Dermis blood vessel endothelial cell (primary cell): ENCODE measurements around the gene SMIM28. TPM values are rescaled to one million over a fixed set of nuclear protein-coding genes. Genes with fewer than 3 reads are reported as not detected.

Experiments used
- DNase-seq: peaks from one replicate; pipeline ENCODE4 v3.0.0; 2010
- total RNA-seq: library from RNA; depleted of rRNA; stranded (reverse); fragments of >200 nt; gene quantifications from 2 replicates; pipeline ENCODE4 v1.2.3, GENCODE V29; 2014

The SMIM28 gene
- total RNA-seq, 1 donor from 2014 or later: not detected

DNA sequence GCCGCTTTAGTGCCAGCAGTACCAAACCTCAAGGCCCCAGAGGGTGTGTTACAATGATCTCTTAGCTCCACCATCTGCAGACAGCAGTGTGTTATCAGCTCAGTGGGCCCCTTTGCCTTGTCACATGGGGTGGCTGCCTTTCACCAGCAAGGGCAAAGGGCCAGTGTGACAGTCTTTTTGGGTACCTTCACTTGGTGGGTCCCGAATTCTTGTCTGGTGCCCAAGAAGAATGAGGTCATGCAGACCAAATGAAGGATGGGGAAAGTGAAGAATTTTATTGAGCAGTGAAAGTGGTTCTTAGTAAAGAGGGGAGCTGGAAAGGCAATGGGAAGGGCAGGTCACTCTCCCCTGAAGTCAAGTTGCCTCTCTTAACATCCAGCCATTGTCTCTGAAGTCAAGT, 2.9 kb upstream of the SMIM28 start:
- no peak for DNase-seq

GRCh38 chr6:138377042-138377441, 663 bp upstream of the SMIM28 start:
- DNase-seq: no peak

DNA sequence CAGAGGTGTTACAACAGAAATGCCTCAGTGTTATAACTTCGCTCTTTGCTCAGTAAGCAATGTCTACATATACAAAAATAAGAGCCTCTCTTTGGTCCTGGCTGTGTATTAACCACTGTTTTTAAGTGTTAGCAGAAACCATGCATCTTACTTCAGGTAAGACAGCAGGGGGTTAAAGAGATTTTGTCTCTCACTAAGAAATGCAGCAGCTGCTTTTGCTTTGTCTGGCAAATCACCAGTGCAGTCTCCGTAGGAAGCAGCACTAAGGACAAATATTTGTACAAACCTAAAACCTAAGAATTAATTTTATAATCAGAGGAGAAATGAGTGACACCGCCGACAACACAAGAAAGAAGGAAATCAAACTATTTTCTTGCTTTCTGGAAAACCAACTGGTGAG, 758 bp downstream of the SMIM28 start:
- DNase-seq: no peak

GRCh38 chr6:138382498-138383265, 5.0 kb downstream of the SMIM28 start:
- no peak for DNase-seq

DNA sequence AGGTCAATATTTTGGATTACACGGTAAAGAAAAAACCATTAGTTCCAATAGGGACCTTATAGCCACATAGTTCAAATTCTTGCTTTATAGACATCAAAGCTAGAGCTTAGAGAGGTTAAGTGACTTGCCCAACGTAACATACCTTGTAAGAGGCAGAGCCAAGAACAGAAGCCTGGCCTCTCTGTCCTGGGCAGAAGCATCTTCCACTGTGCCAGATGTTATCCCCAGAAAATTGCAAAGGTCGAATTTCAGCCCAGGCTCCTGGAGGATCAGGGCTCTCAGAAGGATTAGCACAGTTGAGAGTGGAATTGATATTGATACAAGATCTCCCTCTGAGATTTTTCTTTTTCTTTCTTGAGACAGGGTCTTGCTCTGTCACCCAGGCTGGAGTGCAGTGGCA, 6.1 kb downstream of the SMIM28 start:
- no peak for DNase-seq

- DNase-seq: no peak
Observed at GRCh38 chr6:138386897-138387296, 9.2 kb downstream of the SMIM28 start.

- no peak for DNase-seq
Observed at GRCh38 chr6:138387577-138388368, 10.1 kb downstream of the SMIM28 start.

GRCh38 chr6:138389551-138389950, 11.8 kb downstream of the SMIM28 start:
- no peak for DNase-seq

DNA sequence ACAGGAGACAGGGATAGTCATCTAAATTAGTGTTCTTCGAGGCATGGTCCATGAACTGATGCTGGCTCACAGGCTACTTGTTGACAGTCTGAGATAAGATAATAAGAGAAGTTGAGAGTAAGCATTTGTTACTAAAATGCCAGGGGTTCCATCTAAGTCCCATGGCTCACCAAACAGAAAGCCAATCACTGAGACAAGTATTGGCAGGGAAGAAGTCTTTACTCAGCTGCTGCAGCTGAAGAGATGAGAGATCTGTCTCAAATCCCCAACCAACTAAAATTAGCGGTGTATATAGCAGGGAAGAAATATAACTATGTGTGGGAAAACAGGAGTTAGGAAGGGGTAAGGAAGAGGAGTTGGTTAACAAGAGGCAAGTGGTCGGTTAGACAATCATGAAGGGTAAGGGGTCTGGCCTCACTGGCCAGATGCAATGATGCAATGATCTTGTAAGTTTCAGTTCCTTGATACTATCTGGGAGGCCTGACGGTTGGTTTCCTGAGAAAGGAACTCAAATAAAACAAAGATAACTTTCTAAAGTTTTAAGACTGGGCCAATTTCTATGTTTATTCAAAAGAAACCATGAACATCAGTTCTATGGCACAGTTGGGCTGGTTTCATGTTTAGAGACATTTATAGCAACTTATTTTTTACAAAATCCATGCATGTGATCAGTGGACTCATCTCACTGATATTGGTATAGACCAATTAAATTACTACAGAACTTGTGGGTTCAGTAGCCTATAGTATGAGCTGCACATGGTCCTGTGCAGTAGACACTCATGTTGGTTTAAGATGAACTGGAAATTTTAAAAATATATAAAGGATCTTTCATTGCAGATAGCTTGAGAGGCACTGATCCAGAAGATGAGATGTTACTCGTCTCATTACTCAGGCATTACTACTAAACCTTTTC, 16.4 kb downstream of the SMIM28 start:
- DNase-seq: no peak

GRCh38 chr6:138396709-138397108, 19.0 kb downstream of the SMIM28 start:
- no peak for DNase-seq

GRCh38 chr6:138397128-138398122, 19.7 kb downstream of the SMIM28 start:
- DNase-seq: no peak

DNA sequence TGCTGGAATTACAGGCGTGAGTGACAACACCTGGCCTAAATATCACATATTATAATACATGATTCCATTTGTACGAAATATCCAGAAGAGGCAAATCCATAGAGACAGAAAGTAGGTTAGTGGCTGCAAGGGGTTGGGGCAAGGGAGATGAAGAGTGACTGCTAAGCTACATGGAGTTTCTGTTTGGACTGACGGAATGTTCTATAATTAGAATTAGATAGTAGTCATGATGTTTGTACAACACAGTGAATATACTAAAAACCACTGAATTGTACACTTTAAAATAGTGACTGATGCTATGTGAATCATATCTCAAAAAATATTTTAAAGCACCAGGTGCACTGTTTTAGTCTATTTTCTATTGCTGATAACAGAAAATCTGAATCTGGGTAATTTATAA, 22.6 kb downstream of the SMIM28 start:
- no peak for DNase-seq

GRCh38 chr6:138401960-138402837, 24.5 kb downstream of the SMIM28 start:
- DNase-seq: no peak

DNA sequence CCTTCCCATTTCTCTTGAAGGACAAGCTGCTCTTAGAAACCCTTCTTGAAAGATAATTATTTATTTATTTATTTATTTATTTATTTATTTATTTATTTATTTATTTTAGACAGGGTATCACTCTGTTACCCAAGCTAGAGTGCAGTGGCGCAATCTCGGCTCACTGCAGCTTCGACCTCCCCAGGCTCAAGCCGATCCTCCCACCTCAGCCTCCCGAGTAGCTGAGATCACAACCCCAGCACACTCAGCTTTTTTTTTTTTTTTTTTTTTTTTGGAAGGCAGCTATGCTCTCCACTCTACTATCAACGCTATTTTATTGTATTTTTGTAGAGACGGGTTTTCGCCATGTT, 25.1 kb downstream of the SMIM28 start:
- no peak for DNase-seq

- peak; percentile 51 for DNase-seq
Observed at GRCh38 chr6:138403324-138403800, 25.7 kb downstream of the SMIM28 start.

GRCh38 chr6:138403801-138404665, 26.3 kb downstream of the SMIM28 start, which contains the start of gene HEBP2:
TSS of gene HEBP2 (plus strand) at chr6:138404223. CDS start at chr6:138404496, 273 bp downstream.
- peak; percentile 91 for DNase-seq

DNA sequence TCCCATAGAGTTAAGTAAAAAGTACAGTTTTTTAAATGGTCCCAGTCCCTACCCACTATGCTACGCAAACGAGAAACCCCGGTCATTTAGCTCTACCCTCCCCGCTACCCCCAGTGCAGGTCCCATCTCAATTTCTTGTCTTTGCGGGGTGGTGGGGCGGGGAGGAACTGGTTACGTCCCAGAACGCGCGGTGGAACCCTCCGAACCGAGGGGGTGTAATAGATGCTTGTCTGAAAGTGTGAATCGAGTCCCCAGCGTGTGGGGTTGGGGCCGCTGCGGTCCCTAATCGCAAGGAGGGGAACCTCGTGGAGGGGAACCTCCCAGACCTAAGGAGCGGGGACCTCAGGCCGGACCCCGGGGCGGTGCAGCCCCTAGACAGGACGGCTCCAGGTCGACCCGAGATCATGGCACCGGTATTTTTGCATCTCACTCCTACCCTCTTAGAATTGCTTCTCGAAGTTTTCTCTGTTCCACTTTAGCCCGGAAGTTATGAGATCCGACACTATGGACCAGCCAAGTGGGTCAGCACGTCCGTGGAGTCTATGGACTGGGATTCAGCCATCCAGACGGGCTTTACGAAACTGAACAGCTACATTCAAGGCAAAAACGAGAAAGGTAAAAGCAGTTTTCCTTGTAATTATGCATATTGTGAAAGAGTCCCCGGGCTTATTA, 27.1 kb downstream of the SMIM28 start:
- DNase-seq: peak; percentile 40

GRCh38 chr6:138405816-138406413, 28.2 kb downstream of the SMIM28 start:
- DNase-seq: no peak
